Activated CD4-positive, alpha-beta T cell treated with anti-CD3 and anti-CD28 coated beads for 36 hours (primary cell): ENCODE results near the gene SLC38A1. TPM values are rescaled to one million over a fixed set of nuclear protein-coding genes. Genes with fewer than 3 reads are reported as not detected.

Source experiments
- ATAC-seq: fragments of 200-7000 bp; cut with Tn5 transposase; one replicate; pipeline ENCODE4 v1.10.0; 2021; ENCODE audit warnings: mild to moderate bottlenecking, moderate library complexity
- CTCF ChIA-PET: fragments of 350-600 bp; sonication (Branson Sonifier 250); formaldehyde crosslinking; loops from one replicate; lab custom pipeline; 2021; ENCODE audit warnings: antibody characterized with exemption; lab: Charles Lee
- POLR2A ChIA-PET: fragments of 350-600 bp; sonication (Branson Sonifier 250); formaldehyde crosslinking; loops from one replicate; lab custom pipeline; 2021; ENCODE audit warnings: antibody characterized with exemption, inconsistent platforms; lab: Charles Lee
- DNase-seq: peaks from one replicate; pipeline ENCODE4 v3.0.0-alpha.2; 2020
- H3K27ac Mint-ChIP-seq: one replicate; pipeline ENCODE4 v1.8.0; 2021; ENCODE audit warnings: mixed read lengths
- H3K27me3 Mint-ChIP-seq: one replicate; pipeline ENCODE4 v1.8.0; 2021; ENCODE audit warnings: mixed read lengths
- H3K36me3 Mint-ChIP-seq: one replicate; pipeline ENCODE4 v1.8.0; 2021; ENCODE audit warnings: low read depth, mixed read lengths
- H3K4me1 Mint-ChIP-seq: one replicate; pipeline ENCODE4 v1.8.0; 2021; ENCODE audit warnings: mixed read lengths
- H3K4me3 Mint-ChIP-seq: one replicate; pipeline ENCODE4 v1.8.0; 2021; ENCODE audit warnings: mild to moderate bottlenecking, moderate library complexity, mixed read lengths
- H3K9me3 Mint-ChIP-seq: one replicate; pipeline ENCODE4 v1.8.0; 2021; ENCODE audit warnings: low read depth, mixed read lengths
- intact Hi-C, 2 experiments: fragments of 100-400 bp; cut with DNase I in 1 of 2; cut with micrococcal nuclease in 1 of 2; formaldehyde crosslinking; loops; one replicate each; pipeline versions ENCODE4 v1.14.2 to v1.15.1; 2022 to 2024; cut with DNase I, micrococcal nuclease
- total RNA-seq, 2 experiments: library from RNA; stranded (reverse); gene quantifications; one replicate each; pipeline ENCODE4 v1.2.3, GENCODE V29; 2021

The SLC38A1 gene
- total RNA-seq, 2 experiments from 2014 or later: 167 to 180 TPM

DNA sequence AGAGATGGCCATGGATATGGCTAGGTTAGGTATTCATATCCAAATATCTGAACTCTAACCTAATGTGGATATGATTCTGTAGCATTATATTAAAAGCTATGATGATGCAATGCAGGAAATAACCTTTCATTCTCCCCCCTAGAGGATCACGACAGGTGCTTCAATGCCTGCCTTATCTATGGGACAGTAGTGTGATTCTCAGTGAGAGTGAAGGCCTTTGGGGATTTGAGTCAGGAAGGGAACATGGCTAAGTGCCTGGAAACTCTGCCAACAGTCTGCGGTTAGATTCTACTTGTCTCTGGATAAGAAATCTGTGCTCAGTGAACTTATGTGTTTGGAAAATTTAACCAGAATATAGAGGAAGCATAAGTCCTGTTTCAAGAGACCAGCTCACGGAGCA lies 81.8 kb downstream of the SLC38A1 start:
- no peaks in the 10 kb centered on the region for H3K27me3 Mint-ChIP-seq
- intact Hi-C loops: no loop called here
- H3K4me3 Mint-ChIP-seq: no peak overlapping the region
- ATAC-seq (peak; percentile 50), DNase-seq (no peak)
- H3K27ac Mint-ChIP-seq: peak overlapping the region; percentile 88
- ChIA-PET CTCF (interaction anchor here (0.6 to 0.8 kb wide), 3 partner anchors 10 to 110 kb away, joined by 3 to 4 read pairs (median 4); no protein-coding TSS in a partner anchor), POLR2A (interaction anchor here (0.5 to 0.8 kb wide), 4 partner anchors 30 to 1358 kb away, joined by 3 to 6 read pairs (median 3); no protein-coding TSS in a partner anchor)
- peaks cover 12% of the 10 kb centered on the region for H3K9me3 Mint-ChIP-seq
- peaks cover 72% of the 10 kb centered on the region for H3K36me3 Mint-ChIP-seq
- H3K4me1 Mint-ChIP-seq: peaks cover 21% of the 10 kb centered on the region

DNA sequence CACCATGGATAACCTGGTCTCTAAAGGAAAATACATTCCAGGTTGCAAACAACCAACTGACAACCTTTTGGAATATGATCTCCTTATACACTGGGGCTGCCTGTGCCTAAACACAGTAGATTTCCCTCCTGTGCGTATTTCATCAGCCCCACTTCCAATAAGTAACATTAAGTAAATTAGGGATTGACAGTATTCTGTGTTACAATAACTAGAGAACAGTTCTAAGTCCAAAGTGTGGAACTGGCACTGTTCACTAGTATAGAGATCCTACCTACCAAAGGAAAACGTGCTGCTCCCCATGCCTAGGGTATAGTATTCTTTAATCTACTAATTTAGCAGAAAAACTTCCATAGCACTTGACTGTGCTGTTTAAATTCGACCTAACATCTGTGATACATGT lies 82.8 kb downstream of the SLC38A1 start:
- Mint-ChIP-seq H3K27ac (peak overlapping the region; percentile 76), H3K27me3 (no peaks in the 10 kb centered on the region), H3K4me1 (peaks cover 23% of the 10 kb centered on the region), H3K36me3 (peaks cover 68% of the 10 kb centered on the region), H3K4me3 (no peak overlapping the region), H3K9me3 (peaks cover 6% of the 10 kb centered on the region)
- POLR2A ChIA-PET: no interaction called here
- ATAC-seq: no peak
- no peak for DNase-seq
- CTCF ChIA-PET: interaction anchor here (1.0 kb wide), 1 partner anchor 11 kb away, joined by 3 read pairs; no protein-coding TSS in a partner anchor
- intact Hi-C loops: no loop called here

DNA sequence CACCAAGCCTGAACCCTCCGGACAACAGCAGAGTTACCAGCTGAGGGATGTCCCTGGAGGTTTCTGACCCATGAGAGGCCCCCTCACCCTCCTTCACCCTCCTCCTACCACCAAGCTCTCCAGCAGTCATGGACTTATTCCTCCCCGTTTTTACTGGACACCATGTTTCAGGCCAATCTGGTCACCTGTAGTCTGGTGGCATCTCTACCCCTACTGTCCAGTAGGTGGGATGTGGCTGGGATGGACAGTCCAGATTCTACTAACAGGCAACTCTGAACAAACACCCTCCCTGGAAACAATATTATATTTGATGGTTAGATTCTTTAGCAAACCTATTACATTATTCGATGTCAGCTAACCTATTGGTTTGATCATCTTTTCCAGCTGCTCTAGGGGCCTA lies 83.2 kb downstream of the SLC38A1 start:
- no peak for DNase-seq
- Mint-ChIP-seq H3K27me3 (no peaks in the 10 kb centered on the region), H3K27ac (peak overlapping the region; percentile 76), H3K4me1 (peaks cover 23% of the 10 kb centered on the region), H3K9me3 (peaks cover 3% of the 10 kb centered on the region), H3K4me3 (no peak overlapping the region), H3K36me3 (peaks cover 64% of the 10 kb centered on the region)
- intact Hi-C loops: no loop called here
- CTCF ChIA-PET: interaction anchor here (1.0 kb wide), 2 partner anchors 11 to 116 kb away, joined by 3 read pairs; no protein-coding TSS in a partner anchor
- POLR2A ChIA-PET: no interaction called here
- no peak for ATAC-seq

DNA sequence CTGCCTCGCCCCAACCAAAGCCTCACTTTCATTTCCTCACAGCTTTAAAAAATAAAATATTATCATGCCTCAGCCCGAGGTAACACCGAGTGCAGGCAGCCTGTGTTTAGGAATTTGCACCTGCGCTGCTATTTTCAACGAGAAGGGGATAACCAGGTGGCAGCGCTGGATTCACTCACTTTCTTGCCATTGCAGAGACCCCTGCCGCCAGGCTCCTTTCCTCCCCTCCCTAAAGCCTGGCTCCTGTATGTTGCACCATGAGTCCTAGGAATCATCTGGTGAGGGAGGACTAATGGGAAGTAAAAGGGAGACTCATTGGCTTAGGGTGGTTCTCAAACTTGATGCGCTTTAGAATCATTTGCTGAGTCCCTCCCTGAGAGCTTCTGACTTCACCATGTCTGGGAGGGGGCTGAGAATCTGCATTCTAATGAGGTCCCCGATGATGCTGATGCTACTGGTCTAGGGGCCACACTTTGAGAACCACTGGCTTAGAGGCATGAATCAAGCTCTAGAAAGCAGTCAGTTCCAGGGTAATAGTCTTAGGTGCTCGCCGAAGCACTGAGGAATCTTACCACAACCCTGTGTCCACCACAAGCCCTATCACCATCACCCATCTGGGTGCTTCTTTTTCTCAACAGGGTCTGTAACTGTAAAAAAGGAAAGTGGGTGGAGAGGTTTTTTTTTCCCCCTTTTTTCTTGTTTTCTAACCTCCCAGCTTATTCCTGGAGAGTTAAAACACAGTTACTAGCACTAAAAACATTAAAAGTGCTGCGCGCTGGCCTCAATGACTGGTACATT lies 83.8 kb downstream of the SLC38A1 start:
- H3K27me3 Mint-ChIP-seq: no peaks in the 10 kb centered on the region
- CTCF ChIA-PET: interaction anchor here (1.0 kb wide), 1 partner anchor 117 kb away, joined by 3 read pairs; no protein-coding TSS in a partner anchor
- intact Hi-C loops: no loop called here
- peaks cover 58% of the 10 kb centered on the region for H3K36me3 Mint-ChIP-seq
- no peak for ATAC-seq
- no peaks in the 10 kb centered on the region for H3K9me3 Mint-ChIP-seq
- no peak for DNase-seq
- POLR2A ChIA-PET: no interaction called here
- H3K4me1 Mint-ChIP-seq: peaks cover 28% of the 10 kb centered on the region
- H3K4me3 Mint-ChIP-seq: no peak overlapping the region
- peak overlapping the region; percentile 76 for H3K27ac Mint-ChIP-seq

DNA sequence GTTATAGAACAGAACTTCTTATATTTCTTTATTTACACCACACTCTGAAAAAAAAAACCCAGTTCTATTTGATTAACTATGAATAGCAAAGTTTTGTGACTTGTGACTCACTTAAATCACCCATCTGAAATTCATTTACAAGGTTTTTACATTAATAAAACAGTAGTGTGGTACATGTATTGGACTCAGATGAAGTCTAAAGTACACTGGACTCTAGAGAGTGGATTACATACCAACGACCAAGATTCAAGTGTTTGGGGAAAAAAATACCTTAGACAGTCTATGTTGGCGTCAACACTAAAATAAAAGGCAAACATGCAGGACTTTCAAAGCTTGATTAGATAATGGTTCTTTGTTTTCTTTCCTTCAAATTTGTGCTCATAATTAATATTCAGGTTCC lies 85.7 kb downstream of the SLC38A1 start:
- ChIA-PET CTCF (interaction anchor here (0.7 kb wide), 1 partner anchor 1024 kb away, joined by 3 read pairs; no protein-coding TSS in a partner anchor), POLR2A (no interaction called here)

DNA sequence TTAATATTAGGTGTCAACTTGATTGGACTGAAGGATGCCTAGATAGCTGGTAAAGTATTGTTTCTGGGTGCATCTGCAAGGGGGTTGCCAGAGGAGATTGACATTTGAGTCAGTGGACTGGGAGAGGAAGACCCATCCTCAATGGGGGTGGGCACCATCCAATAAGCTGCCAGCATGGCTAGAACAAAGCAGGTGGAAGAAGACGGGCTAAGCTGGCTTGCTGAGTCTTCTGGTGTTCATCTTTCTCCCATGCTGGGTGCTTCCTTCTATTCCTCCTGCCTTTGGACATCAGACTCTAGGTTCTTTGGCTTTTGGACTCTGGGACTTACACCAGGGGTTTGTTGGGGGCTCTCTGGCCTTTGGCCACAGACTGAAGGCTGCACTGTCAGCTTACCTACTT lies 87.4 kb downstream of the SLC38A1 start:
- Mint-ChIP-seq H3K27me3 (no peaks in the 10 kb centered on the region), H3K4me1 (peaks cover 44% of the 10 kb centered on the region), H3K27ac (no peak overlapping the region), H3K9me3 (no peaks in the 10 kb centered on the region), H3K4me3 (no peak overlapping the region), H3K36me3 (peaks cover 29% of the 10 kb centered on the region)
- ChIA-PET POLR2A (no interaction called here), CTCF (interaction anchor here (0.6 kb wide), 1 partner anchor 656 kb away, joined by 3 read pairs; no protein-coding TSS in a partner anchor)
- DNase-seq: no peak
- intact Hi-C loops: no loop called here
- ATAC-seq: no peak

More for the DNA sequence above, 85.7 kb downstream of the SLC38A1 start:
- DNase-seq (no peak), ATAC-seq (no peak)
- intact Hi-C loops: no loop called here
- Mint-ChIP-seq H3K9me3 (no peaks in the 10 kb centered on the region), H3K27ac (no peak overlapping the region), H3K36me3 (peaks cover 43% of the 10 kb centered on the region), H3K27me3 (no peaks in the 10 kb centered on the region), H3K4me1 (peaks cover 38% of the 10 kb centered on the region), H3K4me3 (no peak overlapping the region)

DNA sequence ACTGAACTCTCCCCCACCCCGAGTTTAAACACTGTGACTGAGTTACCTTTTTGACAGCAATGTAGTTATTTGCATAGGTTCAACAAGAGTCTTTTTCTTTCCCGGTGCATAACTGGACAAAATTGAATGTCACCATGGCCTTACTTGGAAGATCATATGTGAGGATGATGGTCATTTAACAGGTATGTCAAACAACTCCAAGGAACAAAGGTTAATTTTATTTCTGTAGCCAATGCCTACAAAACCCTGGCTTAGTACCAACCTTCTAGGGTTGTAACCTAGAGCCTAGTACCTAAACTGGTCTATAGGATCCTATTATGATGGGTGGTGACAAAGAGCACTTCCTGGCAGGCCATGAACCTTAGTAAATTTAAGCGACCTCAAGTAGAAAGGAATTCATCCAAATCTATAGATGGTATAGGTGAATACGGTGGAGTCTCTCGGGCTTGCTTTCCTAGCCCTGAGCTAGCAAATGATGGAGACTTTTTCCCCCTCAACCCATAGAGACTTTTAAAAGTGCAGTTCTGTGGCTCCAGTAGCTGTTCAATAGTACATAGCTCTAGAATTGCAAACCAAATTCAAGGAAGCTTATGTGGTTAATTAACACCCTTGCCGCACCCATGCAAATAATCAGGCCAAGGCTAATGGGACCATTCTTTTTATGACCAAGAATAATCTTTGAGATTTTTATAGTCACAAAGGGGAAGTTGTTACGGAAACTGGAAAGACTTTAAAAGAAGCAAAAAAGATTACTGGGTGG lies 89.0 kb downstream of the SLC38A1 start:
- intact Hi-C loops: no loop called here
- Mint-ChIP-seq H3K36me3 (peaks cover 22% of the 10 kb centered on the region), H3K27ac (peak overlapping the region; percentile 5), H3K4me3 (no peak overlapping the region), H3K27me3 (no peaks in the 10 kb centered on the region), H3K9me3 (no peaks in the 10 kb centered on the region), H3K4me1 (peaks cover 40% of the 10 kb centered on the region)
- POLR2A ChIA-PET: no interaction called here
- CTCF ChIA-PET: interaction anchor here (1.0 to 1.1 kb wide), 2 partner anchors 54 to 84 kb away, joined by 3 read pairs; no protein-coding TSS in a partner anchor
- ATAC-seq (no peak), DNase-seq (no peak)

DNA sequence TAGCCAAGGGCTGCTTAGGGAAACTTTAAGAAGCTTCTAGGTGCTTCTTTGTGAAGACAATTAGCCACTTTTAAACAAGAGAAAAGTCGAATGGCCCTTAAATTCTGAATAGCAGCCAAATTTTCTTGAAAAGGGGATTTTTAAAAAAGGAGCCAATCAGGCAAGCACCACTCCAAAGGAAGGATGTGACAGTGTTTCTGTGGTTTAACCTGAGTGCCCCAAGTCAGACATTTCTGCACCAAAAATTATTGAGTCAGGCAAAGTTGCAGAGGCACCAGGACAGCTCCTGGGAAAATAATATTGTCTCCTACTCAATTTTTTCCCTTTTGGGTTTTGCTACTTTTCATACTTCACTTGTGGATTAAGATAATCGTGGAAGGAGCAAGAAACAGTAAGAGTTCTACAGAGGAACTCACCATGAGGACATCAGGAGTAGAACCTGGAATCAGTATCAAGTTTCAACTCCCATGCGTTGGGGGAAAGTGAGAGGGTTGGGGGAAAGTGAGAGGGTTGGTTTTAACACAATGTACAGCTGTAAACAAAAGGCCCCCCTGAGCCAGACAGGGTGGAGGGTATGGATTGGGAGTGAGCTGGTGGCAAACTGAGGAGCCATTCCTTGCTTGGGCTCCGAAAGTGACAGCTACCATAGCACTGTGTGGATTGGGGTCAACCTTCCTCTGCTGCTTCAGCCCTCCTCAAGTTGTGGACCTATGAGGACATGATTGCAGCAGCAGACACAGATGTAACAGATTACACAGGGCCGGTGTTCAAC lies 90.8 kb downstream of the SLC38A1 start:
- DNase-seq (no peak), ATAC-seq (peak; percentile 71)
- no peaks in the 10 kb centered on the region for H3K9me3 Mint-ChIP-seq
- peaks cover 11% of the 10 kb centered on the region for H3K36me3 Mint-ChIP-seq
- H3K27me3 Mint-ChIP-seq: no peaks in the 10 kb centered on the region
- intact Hi-C loops: no loop called here
- H3K4me1 Mint-ChIP-seq: peaks cover 45% of the 10 kb centered on the region
- H3K27ac Mint-ChIP-seq: no peak overlapping the region
- CTCF ChIA-PET: interaction anchor here (1.4 kb wide), 1 partner anchor 9 kb away, joined by 5 read pairs; no protein-coding TSS in a partner anchor
- POLR2A ChIA-PET: no interaction called here
- H3K4me3 Mint-ChIP-seq: no peak overlapping the region

DNA sequence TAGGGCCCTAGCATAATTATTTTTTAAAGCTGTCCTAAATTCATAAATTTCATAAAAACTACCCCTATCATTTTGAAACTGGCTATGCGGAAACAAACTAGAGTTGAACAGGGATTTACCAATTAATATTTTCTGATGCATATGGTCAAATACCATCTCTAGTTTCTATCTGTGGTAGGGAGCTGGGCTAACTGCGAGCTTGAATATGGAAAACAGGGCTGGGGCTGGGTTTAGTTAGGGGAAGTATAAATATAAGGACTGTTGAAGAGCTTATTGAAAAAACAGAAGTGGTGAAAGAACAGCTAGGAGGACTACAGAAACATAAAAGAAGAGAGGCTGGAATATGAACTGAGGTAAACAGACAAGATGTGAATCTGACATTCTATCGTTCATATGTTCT lies 91.8 kb downstream of the SLC38A1 start:
- CTCF ChIA-PET: interaction anchor here (0.6 to 1.4 kb wide), 4 partner anchors 8 to 806 kb away, joined by 3 to 5 read pairs (median 4); no protein-coding TSS in a partner anchor
- H3K4me1 Mint-ChIP-seq: peaks cover 45% of the 10 kb centered on the region
- H3K27me3 Mint-ChIP-seq: no peaks in the 10 kb centered on the region
- ATAC-seq (no peak), DNase-seq (no peak)
- no peaks in the 10 kb centered on the region for H3K9me3 Mint-ChIP-seq
- no peak overlapping the region for H3K27ac Mint-ChIP-seq
- intact Hi-C loops: no loop called here
- no peak overlapping the region for H3K4me3 Mint-ChIP-seq
- peaks cover 6% of the 10 kb centered on the region for H3K36me3 Mint-ChIP-seq
- POLR2A ChIA-PET: no interaction called here

DNA sequence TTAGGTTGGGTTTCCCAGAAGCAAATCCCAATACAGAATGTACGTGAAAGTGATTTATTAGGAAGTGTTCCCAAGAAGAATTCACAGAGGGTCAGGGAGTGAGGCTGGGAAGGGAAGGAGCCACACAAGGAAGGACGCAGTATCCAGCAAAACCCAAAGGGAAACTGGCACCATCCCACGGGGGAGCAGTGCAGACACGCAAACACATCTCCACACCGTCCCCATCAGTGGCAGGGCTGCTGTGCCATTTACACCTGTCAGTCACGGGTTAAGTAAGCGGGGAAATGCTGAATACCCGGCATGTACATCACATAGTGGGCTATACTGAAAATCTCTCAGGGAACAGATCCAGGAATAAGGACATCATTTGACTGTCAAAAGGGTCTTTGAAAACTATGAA lies 93.9 kb downstream of the SLC38A1 start:
- Mint-ChIP-seq H3K36me3 (no peaks in the 10 kb centered on the region), H3K27ac (no peak overlapping the region), H3K4me3 (no peak overlapping the region), H3K4me1 (peaks cover 34% of the 10 kb centered on the region), H3K27me3 (no peaks in the 10 kb centered on the region), H3K9me3 (no peaks in the 10 kb centered on the region)
- ChIA-PET CTCF (no interaction called here), POLR2A (no interaction called here)
- DNase-seq (no peak), ATAC-seq (no peak)
- intact Hi-C loops: no loop called here
